Measurements from ENCODE around the gene D2HGDH.

Gene D2HGDH

GRCh38 chr2:241746084-241746483 is 11.7 kb downstream of the D2HGDH start:
- DNase-seq (no peak), ATAC-seq (ENCODE audit: insufficient read depth, low read depth) (no peak)
- no peak overlapping the region for H3K27ac ChIP-seq (ENCODE audit: low read length)
- peaks cover 62% of the 10 kb centered on the region for H3K36me3 ChIP-seq (ENCODE audit: insufficient read depth, low read length)
- no peaks in the 10 kb centered on the region for H3K27me3 ChIP-seq (ENCODE audit: insufficient read depth, low read length, poor library complexity)
- H3K9me3 ChIP-seq (ENCODE audit: insufficient read depth, low read length, severe bottlenecking) = no peaks in the 10 kb centered on the region
- peaks cover 7% of the 10 kb centered on the region for H4K20me1 ChIP-seq (ENCODE audit: insufficient read depth, low read length)
- H2AFZ ChIP-seq (ENCODE audit: low read depth, low read length) = no peak overlapping the region
- H3K79me2 ChIP-seq (ENCODE audit: insufficient read depth, low read length) = no peaks in the 10 kb centered on the region; the same call in 1 of the 2 replicates
- H3K4me1 ChIP-seq (ENCODE audit: insufficient read depth, low read length) = no peaks in the 10 kb centered on the region
- no peak overlapping the region for H3K4me3 ChIP-seq (ENCODE audit: low read depth in 1 of 2, low read length in 2 of 2)
- no peak overlapping the region for H3K4me2 ChIP-seq (ENCODE audit: insufficient read depth, low read length)
- no peak overlapping the region for H3K9ac ChIP-seq (ENCODE audit: low read depth, low read length)
- TF ChIP-seq CTCF (IDR thresholded peaks at IDR 0.05; ENCODE audit: borderline replicate concordance, extremely low read depth, low read length, poor library complexity, severe bottlenecking) = no peak
- no peak for TF ChIP-seq EZH2 (IDR thresholded peaks at IDR 0.05; ENCODE audit: borderline replicate concordance, low read depth, low read length, severe bottlenecking)

- no peak for TF ChIP-seq CTCF (IDR thresholded peaks at IDR 0.05; ENCODE audit: borderline replicate concordance, extremely low read depth, low read length, poor library complexity, severe bottlenecking)
- no peak for TF ChIP-seq EZH2 (IDR thresholded peaks at IDR 0.05; ENCODE audit: borderline replicate concordance, low read depth, low read length, severe bottlenecking)
- H3K4me1 ChIP-seq (ENCODE audit: insufficient read depth, low read length) = no peaks in the 10 kb centered on the region
These were observed 14.2 kb downstream of the D2HGDH start for GRCh38 chr2:241748468-241749256.

GRCh38 chr2:241750076-241750840 is 15.8 kb downstream of the D2HGDH start:
- no peak overlapping the region for H3K4me3 ChIP-seq (ENCODE audit: low read depth in 1 of 2, low read length in 2 of 2)
- H3K4me1 ChIP-seq (ENCODE audit: insufficient read depth, low read length) = no peaks in the 10 kb centered on the region
- no peaks in the 10 kb centered on the region for H3K79me2 ChIP-seq (ENCODE audit: insufficient read depth, low read length)
- H3K9me3 ChIP-seq (ENCODE audit: insufficient read depth, low read length, severe bottlenecking) = no peaks in the 10 kb centered on the region
- no peak overlapping the region for H3K27ac ChIP-seq (ENCODE audit: low read length)
- no peak for DNase-seq
- no peak overlapping the region for H3K9ac ChIP-seq (ENCODE audit: low read depth, low read length)
- H3K27me3 ChIP-seq (ENCODE audit: insufficient read depth, low read length, poor library complexity) = no peaks in the 10 kb centered on the region
- no peak overlapping the region for H3K4me2 ChIP-seq (ENCODE audit: insufficient read depth, low read length)
- no peak for TF ChIP-seq CTCF (IDR thresholded peaks at IDR 0.05; ENCODE audit: borderline replicate concordance, extremely low read depth, low read length, poor library complexity, severe bottlenecking)
- TF ChIP-seq EZH2 (IDR thresholded peaks at IDR 0.05; ENCODE audit: borderline replicate concordance, low read depth, low read length, severe bottlenecking) = no peak
- ATAC-seq (ENCODE audit: insufficient read depth, low read depth) = no peak
- peaks cover 2% of the 10 kb centered on the region; the same call in 1 of the 2 replicates for H4K20me1 ChIP-seq (ENCODE audit: insufficient read depth, low read length)
- peaks cover 41% of the 10 kb centered on the region for H3K36me3 ChIP-seq (ENCODE audit: insufficient read depth, low read length)
- no peak overlapping the region for H2AFZ ChIP-seq (ENCODE audit: low read depth, low read length)

More at GRCh38 chr2:241748468-241749256, 14.2 kb downstream of the D2HGDH start:
- Histone ChIP-seq H2AFZ (ENCODE audit: low read depth, low read length) (no peak overlapping the region), H3K27me3 (ENCODE audit: insufficient read depth, low read length, poor library complexity) (no peaks in the 10 kb centered on the region), H4K20me1 (ENCODE audit: insufficient read depth, low read length) (peaks cover 2% of the 10 kb centered on the region; the same call in 1 of the 2 replicates), H3K9ac (ENCODE audit: low read depth, low read length) (no peak overlapping the region), H3K27ac (ENCODE audit: low read length) (no peak overlapping the region), H3K4me3 (ENCODE audit: low read depth in 1 of 2, low read length in 2 of 2) (no peak overlapping the region), H3K79me2 (ENCODE audit: insufficient read depth, low read length) (no peaks in the 10 kb centered on the region), H3K9me3 (ENCODE audit: insufficient read depth, low read length, severe bottlenecking) (no peaks in the 10 kb centered on the region), H3K4me2 (ENCODE audit: insufficient read depth, low read length) (no peak overlapping the region), H3K36me3 (ENCODE audit: insufficient read depth, low read length) (peaks cover 55% of the 10 kb centered on the region)
- no peak for DNase-seq
- no peak for ATAC-seq (ENCODE audit: insufficient read depth, low read depth)
